NCI-H1092 treated with DMSO at 0.1 percent for 48 hours (cell line): ENCODE data around the gene ABL1.

Experiments
- DNase-seq: peaks from one replicate; lab custom pipeline; 2025; lab: John Stamatoyannopoulos, UW

The ABL1 gene

DNA sequence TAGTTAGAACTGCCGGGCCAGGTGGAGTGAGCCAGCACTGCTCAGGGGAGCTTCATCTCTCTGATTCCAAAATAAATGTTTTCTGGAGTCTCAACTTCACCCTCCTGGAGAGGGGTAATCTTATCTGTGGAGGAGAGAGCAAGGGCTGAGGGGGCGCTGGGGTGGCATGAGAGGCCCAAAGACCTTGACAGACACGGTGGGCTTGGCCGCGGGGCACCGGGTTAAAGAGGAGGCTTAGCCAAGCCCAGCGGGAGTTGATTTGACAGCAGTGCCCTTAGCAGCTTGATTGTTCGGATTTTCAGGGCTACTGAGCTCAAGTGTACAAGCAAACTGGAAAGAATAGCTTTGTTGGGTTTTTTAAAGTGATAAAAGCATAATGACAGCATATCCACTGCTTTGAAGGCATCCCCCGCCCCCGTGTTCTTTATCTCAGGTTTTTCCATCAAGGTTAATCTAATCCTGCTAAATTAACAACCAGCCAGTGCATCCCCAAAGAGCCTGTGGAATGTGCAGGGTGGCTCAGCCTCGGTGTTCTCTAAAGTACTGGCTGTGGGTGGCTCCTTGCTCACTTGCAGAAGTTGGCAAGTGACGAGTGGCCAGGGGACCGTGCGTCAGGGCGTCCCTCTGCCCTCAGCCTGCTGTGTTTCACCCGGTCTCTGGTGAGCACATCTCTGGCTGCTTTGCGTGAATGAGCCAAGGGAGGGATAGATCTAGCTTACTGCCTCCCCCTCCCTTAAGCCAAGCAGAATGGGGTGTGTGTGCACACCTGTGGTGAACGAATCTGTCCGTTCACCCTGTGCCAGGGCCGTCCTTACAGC, 56.0 kb downstream of the ABL1 start:
- DNase-seq, result no peak

- no peak for DNase-seq
Observed at GRCh38 chr9:130891688-130892476, 56.8 kb downstream of the ABL1 start.

GRCh38 chr9:130892477-130893304, 57.6 kb downstream of the ABL1 start:
- DNase-seq, result no peak

GRCh38 chr9:130893341-130894101, 58.5 kb downstream of the ABL1 start:
- DNase-seq, result no peak

DNA sequence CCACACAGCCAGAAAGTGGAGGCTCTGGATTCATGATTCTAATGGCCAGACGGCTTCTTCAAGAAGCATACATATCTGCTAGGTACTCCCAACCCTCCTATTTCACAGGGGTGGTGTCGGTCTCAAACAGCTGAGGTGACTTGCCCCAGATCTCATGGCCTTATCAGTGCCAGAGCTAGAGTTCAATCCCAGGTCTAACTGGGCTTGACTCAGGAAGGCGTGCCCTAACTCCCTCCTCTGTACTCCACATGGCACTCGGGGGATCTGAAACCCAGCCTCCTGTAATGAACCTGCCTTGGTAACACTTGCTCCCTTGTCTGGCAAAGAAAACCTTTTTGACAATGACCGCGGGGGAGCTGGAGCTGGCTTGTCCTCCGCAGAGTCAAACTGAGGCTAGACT, 59.5 kb downstream of the ABL1 start:
- no peak for DNase-seq

DNA sequence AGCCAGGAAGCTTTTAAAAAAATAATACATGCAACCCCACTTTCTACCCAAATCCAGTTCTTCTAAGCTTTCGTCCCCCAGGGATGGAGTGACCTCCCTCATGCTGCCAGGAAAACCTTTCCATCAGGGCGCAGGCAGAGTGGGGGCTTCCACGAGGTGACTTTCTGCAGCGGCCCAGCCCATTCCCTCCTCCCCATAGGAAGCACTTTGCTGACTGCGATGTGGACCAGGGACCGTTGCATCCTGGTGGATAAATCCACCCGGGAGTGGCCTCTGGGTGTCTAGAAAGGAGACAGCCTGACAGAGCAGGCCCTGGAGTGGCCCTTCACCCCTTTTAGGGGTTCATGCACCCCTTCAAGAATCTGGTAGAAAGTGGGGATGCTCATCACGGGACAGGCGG, 60.0 kb downstream of the ABL1 start:
- DNase-seq, result no peak

GRCh38 chr9:130895481-130896232, 60.6 kb downstream of the ABL1 start:
- DNase-seq, result no peak

GRCh38 chr9:130896233-130897014, 61.4 kb downstream of the ABL1 start, which contains the start of gene QRFP:
QRFP (minus strand) TSS chr9:130896812; CDS start chr9:130893838, 2,974 bp downstream.
- no peak for DNase-seq

DNA sequence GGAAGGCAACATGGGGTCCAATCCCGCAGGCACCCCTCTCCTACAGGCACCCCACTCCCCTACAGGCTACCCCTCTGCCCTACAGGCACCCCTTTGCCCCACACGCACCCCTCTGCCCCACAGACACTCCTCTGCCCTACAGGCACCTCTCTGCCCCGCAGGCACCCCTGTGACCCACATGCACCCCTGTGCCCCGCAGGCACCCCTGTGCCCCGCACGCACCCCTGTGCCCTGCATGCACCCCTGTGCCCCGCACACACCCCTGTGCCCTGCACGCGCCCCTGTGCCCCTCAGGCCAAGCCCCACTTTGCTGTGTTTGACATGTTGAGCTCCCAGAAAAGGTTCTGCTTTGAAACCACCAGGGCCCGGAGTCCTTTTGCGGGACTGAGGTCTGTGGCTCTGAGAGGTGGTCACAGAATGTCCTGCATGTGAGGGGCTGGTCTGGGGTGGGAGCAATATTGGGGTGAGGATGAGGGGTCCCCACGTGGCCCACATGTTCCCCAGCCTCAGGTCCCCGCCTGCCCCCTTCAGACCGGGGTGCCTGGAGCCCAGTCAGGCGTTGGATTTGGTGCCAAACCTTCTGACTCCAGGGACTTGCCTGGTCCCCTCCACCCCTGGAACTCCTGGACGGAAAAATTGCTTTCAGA, 62.2 kb downstream of the ABL1 start:
- DNase-seq, result no peak

DNA sequence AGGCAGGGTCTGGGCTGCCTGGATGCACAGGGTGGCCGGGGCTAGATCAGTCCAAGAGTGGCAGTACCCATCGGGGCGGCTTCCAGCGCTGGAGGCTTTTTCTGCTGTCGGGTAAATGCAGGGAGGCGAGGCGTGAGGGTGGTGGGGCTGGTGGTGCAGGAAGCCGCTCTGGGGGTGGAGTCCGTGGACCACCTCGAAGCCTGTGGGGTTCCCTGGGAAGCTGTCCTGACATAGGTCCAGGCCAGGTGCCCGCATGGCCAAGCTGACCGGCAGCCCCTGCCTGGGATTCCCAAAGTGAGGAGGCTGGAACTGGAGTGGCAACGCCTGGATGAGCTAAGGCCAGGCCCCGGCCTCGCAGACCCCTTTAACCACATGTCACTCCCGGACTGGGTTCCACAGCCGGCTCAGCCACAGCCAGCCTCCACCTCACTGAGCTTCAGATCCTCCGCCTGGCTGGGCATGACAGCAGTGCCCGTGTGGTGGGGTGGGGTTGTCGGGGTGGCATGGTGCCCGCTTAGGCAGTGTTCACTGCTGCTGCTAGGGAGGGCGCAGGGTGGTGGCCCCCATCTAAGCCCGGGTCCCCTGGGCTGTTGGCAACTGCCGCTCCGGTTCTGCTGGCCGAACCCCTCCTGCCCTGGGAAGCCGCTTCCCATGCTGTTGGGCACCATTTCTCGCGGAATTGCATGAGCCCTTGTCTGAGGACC, 62.9 kb downstream of the ABL1 start:
- no peak for DNase-seq

DNA sequence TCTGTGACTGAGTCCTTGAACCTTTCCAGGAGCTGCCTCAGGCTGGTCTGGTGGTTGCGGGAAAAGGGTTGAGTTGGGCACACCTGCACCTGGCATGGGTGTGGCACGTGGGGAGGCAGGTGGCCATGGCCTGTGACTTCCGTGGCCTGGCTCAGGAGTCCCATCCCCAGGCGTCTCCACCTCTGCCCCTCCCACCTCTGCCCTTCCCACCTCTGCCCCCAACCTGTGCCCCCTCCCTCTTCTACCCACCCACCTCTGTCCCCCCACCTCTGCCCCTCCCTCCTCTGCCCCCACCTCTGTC, 63.4 kb downstream of the ABL1 start:
- no peak for DNase-seq

GRCh38 chr9:130899051-130899748, 64.1 kb downstream of the ABL1 start:
- no peak for DNase-seq

DNA sequence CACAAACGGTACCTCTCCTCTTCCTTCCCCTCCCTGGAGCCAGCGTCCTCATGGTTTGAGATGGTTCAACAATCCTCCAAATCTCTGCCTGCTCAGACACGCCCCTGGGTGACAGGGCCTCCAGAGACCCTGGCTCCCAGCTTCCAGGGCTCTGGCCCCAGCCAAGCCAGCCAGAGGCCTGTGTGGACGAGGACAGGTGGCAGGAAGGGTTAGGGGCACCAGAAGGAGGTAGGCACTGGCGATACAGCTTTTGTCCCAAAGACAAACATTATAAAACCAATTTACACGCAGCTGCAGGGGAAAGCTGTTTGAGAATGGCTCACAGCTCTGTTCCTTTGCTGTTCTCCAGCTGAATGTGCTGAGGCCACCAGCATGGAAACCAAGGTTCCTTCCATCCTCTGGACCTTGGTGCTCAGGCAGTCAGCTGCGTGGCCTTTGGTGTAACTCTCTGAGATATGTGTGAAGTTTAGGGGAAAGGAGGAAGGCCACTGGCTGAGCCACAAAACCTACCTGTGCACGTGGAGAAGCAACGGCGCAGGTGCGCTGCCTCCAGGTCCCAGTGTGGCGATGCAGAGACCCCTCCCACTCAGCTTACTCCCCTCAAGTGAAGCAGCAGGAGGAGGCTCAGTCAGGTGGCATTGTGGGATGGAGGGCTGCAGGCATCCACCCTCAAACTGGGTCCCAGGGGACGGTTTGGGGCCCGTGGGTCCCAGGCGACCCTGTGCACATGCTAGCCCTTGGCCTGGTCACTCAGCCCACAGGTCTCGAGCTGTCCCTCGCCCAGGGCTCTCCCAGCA, 65.8 kb downstream of the ABL1 start:
- DNase-seq, result peak; percentile 16

DNA sequence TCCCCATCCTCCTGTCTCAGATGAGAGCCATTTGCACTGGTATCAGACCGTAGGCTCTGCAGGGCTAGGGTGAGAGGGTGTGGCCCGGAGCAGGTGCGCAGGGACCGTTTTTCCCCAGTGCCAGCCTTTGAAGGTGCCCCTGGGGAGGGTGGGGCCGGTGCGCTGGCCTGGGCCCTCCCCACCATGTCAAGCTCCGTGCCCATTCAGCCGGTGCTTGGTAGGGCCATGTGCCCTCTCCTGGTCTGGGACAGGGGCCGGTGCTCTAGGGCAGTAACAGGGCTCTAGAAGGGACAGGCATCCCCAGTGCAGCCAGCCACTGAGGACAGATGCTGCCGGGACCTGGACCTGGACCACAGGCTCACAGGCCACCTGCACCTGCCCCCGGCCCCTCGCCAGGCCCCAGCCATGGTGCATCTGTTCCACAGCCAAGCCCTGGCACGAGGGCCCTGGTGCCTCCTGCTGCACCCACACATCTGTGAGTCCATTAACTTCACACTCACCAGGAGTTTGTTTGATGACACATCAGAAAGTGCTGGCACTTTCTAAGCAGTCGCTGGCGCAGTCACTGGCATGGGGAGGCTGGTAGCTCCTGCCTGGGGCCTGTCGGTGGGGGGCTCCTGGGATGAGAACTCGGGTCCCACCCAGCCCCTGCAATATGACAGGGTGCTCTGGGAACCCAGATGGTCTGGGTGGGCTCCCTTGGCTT, 66.6 kb downstream of the ABL1 start:
- DNase-seq, result no peak

- no peak for DNase-seq
Observed at GRCh38 chr9:130902204-130903185, 67.4 kb downstream of the ABL1 start.
